Endodermal cell (in vitro differentiated cells): ENCODE results near the gene PANK3. TPM values are rescaled to one million over a fixed set of nuclear protein-coding genes. Genes with fewer than 3 reads are reported as not detected.

Experiments
- DNase-seq: peaks from one replicate; pipeline ENCODE4 v3.0.0-alpha.2; 2017
- H3K27ac ChIP-seq: 2 replicates; pipeline ENCODE4 v1.5.1; 2013; ENCODE audit warnings: mild to moderate bottlenecking, low read depth, low read length, moderate library complexity
- H3K27me3 ChIP-seq: 2 replicates; pipeline ENCODE4 v1.6.1; 2013; ENCODE audit warnings: mild to moderate bottlenecking, low read length, moderate library complexity; ENCODE audit not compliant: insufficient read depth, control insufficient read depth, poor library complexity, severe bottlenecking
- H3K36me3 ChIP-seq: 2 replicates; pipeline ENCODE4 v1.7.0; 2013; ENCODE audit warnings: mild to moderate bottlenecking, low read length, moderate library complexity; ENCODE audit not compliant: control insufficient read depth, insufficient read depth
- H3K4me1 ChIP-seq: one replicate; pipeline ENCODE4 v1.7.0; 2013; ENCODE audit warnings: low read length; ENCODE audit not compliant: control insufficient read depth, insufficient read depth
- H3K4me3 ChIP-seq: 2 replicates; pipeline ENCODE4 v1.5.1; 2013; ENCODE audit warnings: mild to moderate bottlenecking, low read length, moderate library complexity
- H3K9ac ChIP-seq: 2 replicates; pipeline ENCODE4 v1.6.1; 2013; ENCODE audit warnings: mild to moderate bottlenecking, low read length, moderate library complexity; ENCODE audit not compliant: poor library complexity, severe bottlenecking; ENCODE audit errors: extremely low read depth
- H3K9me3 ChIP-seq: 2 replicates; pipeline ENCODE4 v1.6.1; 2013; ENCODE audit warnings: mild to moderate bottlenecking, low read length, moderate library complexity; ENCODE audit not compliant: control insufficient read depth
- H3K27ac Mint-ChIP-seq: 2 replicates; pipeline ENCODE4 v1.8.0; 2020; ENCODE audit warnings: mixed read lengths
- H3K27me3 Mint-ChIP-seq: 2 replicates; pipeline ENCODE4 v1.8.0; 2021; ENCODE audit warnings: mild to moderate bottlenecking, mixed read lengths; ENCODE audit not compliant: insufficient read depth
- H3K36me3 Mint-ChIP-seq: 2 replicates; pipeline ENCODE4 v1.8.0; 2020; ENCODE audit warnings: low read depth, mixed read lengths
- H3K4me1 Mint-ChIP-seq: 2 replicates; pipeline ENCODE4 v1.8.0; 2020; ENCODE audit warnings: mixed read lengths
- H3K4me3 Mint-ChIP-seq: 2 replicates; pipeline ENCODE4 v1.8.0; 2020; ENCODE audit warnings: mild to moderate bottlenecking, moderate library complexity, mixed read lengths
- H3K9me3 Mint-ChIP-seq: 2 replicates; pipeline ENCODE4 v1.8.0; 2020; ENCODE audit warnings: mild to moderate bottlenecking, mixed read lengths
- CTCF ChIP-seq: fragments of 200-600 bp; sonication (generic); conservative IDR thresholded peaks from 2 replicates; pipeline ENCODE4 v1.5.0; 2021; ENCODE audit warnings: antibody characterized with exemption, mild to moderate bottlenecking
- WGBS, 2 experiments: methylation state at CpG; one replicate each; pipeline versions ENCODE4 v1.1.5 to v1.1.7; 2013; ENCODE audit warnings: missing lambda C conversion rate in 2 of 2, mixed read lengths in 1 of 2; ENCODE audit not compliant: insufficient coverage in 1 of 2, insufficient read length in 1 of 2; 5-methylcytosine and 5-hydroxymethylcytosine counted together
- total RNA-seq, 2 donors: library from RNA; stranded (reverse); fragmentation: NEBNext Ultra II Directional in 1 of 2; extraction: Animal tissue kit (Norgen Biotek cat#: 25700) in 1 of 2; gene quantifications; 2 replicates in 1 of 2; 3 replicates in 1 of 2; pipeline ENCODE4 v1.2.1, GENCODE V29; 2021

PANK3 gene
- total RNA-seq, 2 donors from 2014 or later = 101 to 111 TPM

DNA sequence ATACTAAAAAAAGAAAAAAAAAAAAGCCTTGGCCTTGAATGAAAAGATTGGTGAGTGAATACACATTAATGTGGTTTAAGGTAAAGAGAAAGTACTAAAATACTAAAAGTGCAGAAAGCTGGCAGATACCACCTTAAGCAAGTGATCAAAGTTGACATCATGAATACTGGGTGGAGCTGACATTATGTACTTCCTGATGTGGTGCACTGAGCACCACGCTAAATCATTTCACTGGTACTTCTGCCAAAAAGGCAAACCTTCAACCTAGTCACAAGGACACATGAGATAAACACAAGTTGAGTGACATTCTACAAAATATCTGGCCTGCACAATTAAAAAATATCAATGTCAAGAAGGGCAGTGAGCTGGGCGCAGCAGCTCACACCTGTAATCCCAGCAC is 33.8 kb upstream of the PANK3 start:
- H3K9me3 ChIP-seq = no peaks in the 10 kb centered on the region
- Mint-ChIP-seq H3K9me3 (no peaks in the 10 kb centered on the region), H3K27ac (no peak overlapping the region), H3K4me1 (peaks cover 8% of the 10 kb centered on the region), H3K27me3 (peaks cover 7% of the 10 kb centered on the region), H3K4me3 (no peak overlapping the region), H3K36me3 (no peaks in the 10 kb centered on the region)
- 60 to 91% methylated on average over 1 to 2 of the region's 2 CpGs for WGBS, 2 experiments
- no peak overlapping the region for H3K4me3 ChIP-seq
- no peak overlapping the region for H3K9ac ChIP-seq
- DNase-seq = no peak
- no peaks in the 10 kb centered on the region for H3K36me3 ChIP-seq
- H3K27ac ChIP-seq = no peak overlapping the region
- no peaks in the 10 kb centered on the region for H3K4me1 ChIP-seq
- TF ChIP-seq CTCF = no peak
- H3K27me3 ChIP-seq = no peaks in the 10 kb centered on the region

- no peak overlapping the region for H3K27ac ChIP-seq
- WGBS, 2 experiments = 93 to 100% methylated on average over 1 to 4 of the region's 4 CpGs
- no peak for TF ChIP-seq CTCF
Measured at GRCh38 chr5:168612123-168612522, 33.0 kb upstream of the PANK3 start.

GRCh38 chr5:168611165-168611564 is 32.0 kb upstream of the PANK3 start:
- no peak for TF ChIP-seq CTCF
- Mint-ChIP-seq H3K27me3 (peaks cover 7% of the 10 kb centered on the region), H3K36me3 (no peaks in the 10 kb centered on the region), H3K4me1 (no peaks in the 10 kb centered on the region), H3K27ac (no peak overlapping the region), H3K9me3 (no peaks in the 10 kb centered on the region), H3K4me3 (no peak overlapping the region)
- Histone ChIP-seq H3K4me1 (no peaks in the 10 kb centered on the region), H3K27ac (no peak overlapping the region), H3K9me3 (no peaks in the 10 kb centered on the region), H3K36me3 (no peaks in the 10 kb centered on the region), H3K27me3 (no peaks in the 10 kb centered on the region), H3K4me3 (no peak overlapping the region), H3K9ac (no peak overlapping the region)
- DNase-seq = no peak
- 81 to 85% methylated on average over 7 of the region's 7 CpGs for WGBS, 2 experiments

More at GRCh38 chr5:168612123-168612522, 33.0 kb upstream of the PANK3 start:
- no peak overlapping the region for H3K9ac ChIP-seq
- no peak overlapping the region for H3K4me3 ChIP-seq
- no peak for DNase-seq
- Mint-ChIP-seq H3K9me3 (no peaks in the 10 kb centered on the region), H3K4me1 (peaks cover 2% of the 10 kb centered on the region), H3K36me3 (no peaks in the 10 kb centered on the region), H3K4me3 (no peak overlapping the region), H3K27me3 (peaks cover 7% of the 10 kb centered on the region), H3K27ac (no peak overlapping the region)
- no peaks in the 10 kb centered on the region for H3K27me3 ChIP-seq
- no peaks in the 10 kb centered on the region for H3K36me3 ChIP-seq
- H3K4me1 ChIP-seq = no peaks in the 10 kb centered on the region
- H3K9me3 ChIP-seq = no peaks in the 10 kb centered on the region
